Right lobe of liver (tissue), 6 donors: ENCODE data around the gene NPNT. TPM values are rescaled to one million over a fixed set of nuclear protein-coding genes. Genes with fewer than 3 reads are reported as not detected.

ENCODE experiments used
- ATAC-seq, 4 donors: fragments of 200-7000 bp; cut with Tn5 transposase; one replicate each; pipeline ENCODE4 v1.9.1; 2020; ENCODE audit warnings: mild to moderate bottlenecking in 4 of 4, moderate library complexity in 4 of 4
- DNase-seq, 3 donors: peaks; one replicate each; pipeline ENCODE4 v3.0.0-alpha.2; 2020
- H3K27ac ChIP-seq, 3 donors: fragments of 200-600 bp; one replicate each; pipeline ENCODE4 v1.8.0; 2022
- H3K27me3 ChIP-seq, 2 donors: fragments of 200-600 bp; one replicate each; pipeline ENCODE4 v1.8.0; 2022
- H3K36me3 ChIP-seq, 4 donors: fragments of 200-600 bp; sonication (generic) in 1 of 4; one replicate each; pipeline versions ENCODE4 v1.5.1 to v1.8.0; 2017 to 2022; ENCODE audit warnings: control low read depth in 1 of 4
- H3K4me1 ChIP-seq, 4 donors: fragments of 200-600 bp; sonication (generic) in 1 of 4; one replicate each; pipeline versions ENCODE4 v1.5.1 to v1.8.0; 2017 to 2022; ENCODE audit warnings: control low read depth in 1 of 4
- H3K4me3 ChIP-seq, 3 donors: fragments of 200-600 bp; one replicate each; pipeline ENCODE4 v1.8.0; 2022
- H3K9me3 ChIP-seq, 4 donors: fragments of 200-600 bp; sonication (generic) in 1 of 4; one replicate each; pipeline versions ENCODE4 v1.5.1 to v1.8.0; 2017 to 2022; ENCODE audit warnings: control low read depth in 1 of 4
- CTCF ChIP-seq, 4 donors: fragments of 200-600 bp in 3 of 4; fragments of 450-650 bp in 1 of 4; IDR thresholded peaks; one replicate each; pipeline versions ENCODE4 v1.5.1 to v1.8.0; 2016 to 2022; ENCODE audit warnings: antibody characterized with exemption in 4 of 4, mild to moderate bottlenecking in 2 of 4
- POLR2A ChIP-seq: fragments of 450-650 bp; IDR thresholded peaks from one replicate; pipeline ENCODE4 v1.6.1; 2017; ENCODE audit warnings: antibody characterized with exemption, mild to moderate bottlenecking
- WGBS: methylation state at CpG from one replicate; pipeline ENCODE4 v1.1.6; 2018; ENCODE audit warnings: low coverage, low lambda C conversion rate; ENCODE audit not compliant: insufficient coverage; ENCODE audit errors: missing lambda C conversion rate; 5-methylcytosine and 5-hydroxymethylcytosine counted together
- intact Hi-C, 2 donors: fragments of 100-400 bp; cut with DNase I; formaldehyde crosslinking; loops; one replicate each; pipeline versions ENCODE4 v1.11.2 to v1.14.1; 2022
- total RNA-seq, 6 experiments: library from RNA; depleted of rRNA in 2 of 6; stranded (reverse); fragments of >200 nt in 2 of 6; fragmentation: NEBNext Ultra II Directional in 3 of 6; extraction: Animal tissue kit (Norgen Biotek cat#: 25700) in 3 of 6; gene quantifications; one replicate each; pipeline versions ENCODE4 v1.1.0 to v1.2.4, GENCODE V29; 2016 to 2023
- donor health status: DM: no; HTN: yes; CAD: no.
- donor health status: DM: no; HTN: no; CAD: no.
- donor health status: DM: no; HTN: no; CAD: no.
- donor health status: DM: no; HTN: yes; CAD: no.
- donor health status: DM: no; HTN: yes; CAD: no.

The NPNT gene
- total RNA-seq, 6 experiments from 2014 or later: 0.71 to 1.7 (median 1.1) TPM

GRCh38 chr4:105946771-105947170 lies 51.5 kb downstream of the NPNT start:
- DNase-seq (no peak), ATAC-seq (no peak)
- no peak for TF ChIP-seq POLR2A
- no peak for TF ChIP-seq CTCF (IDR thresholded peaks at IDR 0.05)
- intact Hi-C loops: no loop called here
- H3K4me1 ChIP-seq: no peaks in the 10 kb centered on the region
- H3K27ac ChIP-seq: no peak overlapping the region
- no peak overlapping the region for H3K4me3 ChIP-seq
- 25% methylated on average over 2 of the region's 3 CpGs for WGBS
- H3K27me3 ChIP-seq: no peaks in the 10 kb centered on the region
- H3K9me3 ChIP-seq: no peaks in the 10 kb centered on the region
- no peaks in the 10 kb centered on the region for H3K36me3 ChIP-seq

- Histone ChIP-seq H3K4me1 (no peaks in the 10 kb centered on the region), H3K9me3 (no peaks in the 10 kb centered on the region), H3K27ac (no peak overlapping the region), H3K36me3 (no peaks in the 10 kb centered on the region), H3K27me3 (no peaks in the 10 kb centered on the region), H3K4me3 (no peak overlapping the region)
- no peak for DNase-seq
- WGBS: 60% methylated on average over 1 of the region's 5 CpGs
- TF ChIP-seq CTCF (IDR thresholded peaks at IDR 0.05) (no peak), POLR2A (no peak)
- intact Hi-C loops: no loop called here
- ATAC-seq: no peak
Observed at GRCh38 chr4:105950701-105951100, 55.4 kb downstream of the NPNT start.

- H3K27me3 ChIP-seq: no peaks in the 10 kb centered on the region
- TF ChIP-seq POLR2A (no peak), CTCF (IDR thresholded peaks at IDR 0.05) (no peak)
- intact Hi-C loops: no loop called here
- H3K27ac ChIP-seq: no peak overlapping the region
- no peak for DNase-seq
- no peak for ATAC-seq
- WGBS: 34% methylated on average over 3 of the region's 3 CpGs
- H3K9me3 ChIP-seq: no peaks in the 10 kb centered on the region
- no peak overlapping the region for H3K4me3 ChIP-seq
- H3K36me3 ChIP-seq: no peaks in the 10 kb centered on the region
- no peaks in the 10 kb centered on the region for H3K4me1 ChIP-seq
Observed at GRCh38 chr4:105951198-105951597, 55.9 kb downstream of the NPNT start.

GRCh38 chr4:105952591-105952990 lies 57.3 kb downstream of the NPNT start:
- Histone ChIP-seq H3K4me3 (no peak overlapping the region), H3K36me3 (no peaks in the 10 kb centered on the region), H3K9me3 (no peaks in the 10 kb centered on the region), H3K27ac (no peak overlapping the region), H3K27me3 (no peaks in the 10 kb centered on the region), H3K4me1 (no peaks in the 10 kb centered on the region)
- no peak for ATAC-seq
- 79% methylated on average over 3 of the region's 3 CpGs for WGBS
- no peak for TF ChIP-seq POLR2A
- no peak for TF ChIP-seq CTCF (IDR thresholded peaks at IDR 0.05)
- DNase-seq: no peak
- intact Hi-C loops: no loop called here

GRCh38 chr4:105956569-105956968 lies 61.3 kb downstream of the NPNT start:
- no peaks in the 10 kb centered on the region for H3K9me3 ChIP-seq
- no peaks in the 10 kb centered on the region for H3K27me3 ChIP-seq
- 28% methylated on average over 4 of the region's 4 CpGs for WGBS
- TF ChIP-seq CTCF (IDR thresholded peaks at IDR 0.05) (no peak), POLR2A (no peak)
- intact Hi-C loops: no loop called here
- H3K27ac ChIP-seq: no peak overlapping the region
- DNase-seq (no peak), ATAC-seq (no peak)
- no peaks in the 10 kb centered on the region for H3K36me3 ChIP-seq
- H3K4me3 ChIP-seq: no peak overlapping the region
- no peaks in the 10 kb centered on the region for H3K4me1 ChIP-seq
